KMS-11 (cell line): ENCODE results near the gene ZNF557.

Experiments used
- H2AFZ ChIP-seq: fragments of 200-600 bp; sonication (generic); 2 replicates; pipeline ENCODE4 v1.6.1; 2016; ENCODE audit warnings: antibody characterized with exemption, mixed run types, low read depth
- H3K27ac ChIP-seq: fragments of 200-600 bp; sonication (generic); 2 replicates; pipeline ENCODE4 v1.6.1; 2016; ENCODE audit warnings: mild to moderate bottlenecking, mixed run types
- H3K27me3 ChIP-seq: fragments of 200-600 bp; sonication (generic); 2 replicates; pipeline ENCODE4 v1.6.1; 2017; ENCODE audit warnings: mild to moderate bottlenecking, low read depth, mixed run types, moderate library complexity; ENCODE audit not compliant: insufficient read depth
- H3K36me3 ChIP-seq: fragments of 200-600 bp; sonication (generic); 2 replicates; pipeline ENCODE4 v1.6.1; 2017; ENCODE audit warnings: mild to moderate bottlenecking, mixed run types; ENCODE audit not compliant: insufficient read depth
- H3K4me1 ChIP-seq: fragments of 200-600 bp; sonication (generic); 2 replicates; pipeline ENCODE4 v1.6.1; 2016; ENCODE audit warnings: mild to moderate bottlenecking, low read depth, mixed run types; ENCODE audit not compliant: poor library complexity, severe bottlenecking
- H3K4me2 ChIP-seq: fragments of 200-600 bp; sonication (generic); 2 replicates; pipeline ENCODE4 v1.7.0; 2016; ENCODE audit warnings: mild to moderate bottlenecking, mixed run types
- H3K4me3 ChIP-seq: fragments of 200-600 bp; sonication (generic); IDR thresholded peaks from 2 replicates; pipeline ENCODE4 v1.6.1; 2017; ENCODE audit warnings: low read depth, low read length, mixed read lengths; ENCODE audit not compliant: insufficient read depth
- H3K79me2 ChIP-seq: fragments of 200-600 bp; sonication (generic); 2 replicates; pipeline ENCODE4 v1.6.1; 2016; ENCODE audit warnings: low read depth, mixed run types; ENCODE audit not compliant: insufficient read depth
- H3K9ac ChIP-seq: fragments of 200-600 bp; sonication (generic); 2 replicates; pipeline ENCODE4 v1.6.1; 2016; ENCODE audit warnings: mild to moderate bottlenecking, mixed run types
- H4K20me1 ChIP-seq: fragments of 200-600 bp; sonication (generic); 2 replicates; pipeline ENCODE4 v1.6.1; 2016; ENCODE audit warnings: mild to moderate bottlenecking, mixed run types; ENCODE audit not compliant: insufficient read depth
- TF ChIP-seq, protein P1 (sequence below): fragments of 200-600 bp; sonication (generic); conservative IDR thresholded peaks from 2 replicates; pipeline ENCODE4 v1.6.1; 2017; ENCODE audit warnings: low read depth, mild to moderate bottlenecking, antibody characterized with exemption, low read length, moderate library complexity, mixed read lengths

The ZNF557 gene

DNA sequence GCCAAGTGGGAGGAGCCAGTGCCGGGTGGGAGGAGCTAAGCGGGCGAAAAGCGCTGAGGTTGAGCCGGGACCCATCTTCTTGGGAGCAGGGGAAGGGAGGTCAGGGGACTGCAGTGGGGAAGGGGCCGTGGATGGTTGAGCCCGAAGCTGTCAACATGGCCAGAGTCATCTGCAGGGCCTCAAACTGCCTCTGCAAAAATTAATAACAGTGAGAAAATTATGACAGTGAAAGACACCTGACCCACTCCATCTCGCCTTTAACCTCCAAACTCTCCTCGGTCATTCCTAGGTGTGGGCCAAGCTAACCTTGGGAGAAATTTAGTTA, 30.1 kb downstream of the ZNF557 start:
- TF ChIP-seq, protein P1, sequence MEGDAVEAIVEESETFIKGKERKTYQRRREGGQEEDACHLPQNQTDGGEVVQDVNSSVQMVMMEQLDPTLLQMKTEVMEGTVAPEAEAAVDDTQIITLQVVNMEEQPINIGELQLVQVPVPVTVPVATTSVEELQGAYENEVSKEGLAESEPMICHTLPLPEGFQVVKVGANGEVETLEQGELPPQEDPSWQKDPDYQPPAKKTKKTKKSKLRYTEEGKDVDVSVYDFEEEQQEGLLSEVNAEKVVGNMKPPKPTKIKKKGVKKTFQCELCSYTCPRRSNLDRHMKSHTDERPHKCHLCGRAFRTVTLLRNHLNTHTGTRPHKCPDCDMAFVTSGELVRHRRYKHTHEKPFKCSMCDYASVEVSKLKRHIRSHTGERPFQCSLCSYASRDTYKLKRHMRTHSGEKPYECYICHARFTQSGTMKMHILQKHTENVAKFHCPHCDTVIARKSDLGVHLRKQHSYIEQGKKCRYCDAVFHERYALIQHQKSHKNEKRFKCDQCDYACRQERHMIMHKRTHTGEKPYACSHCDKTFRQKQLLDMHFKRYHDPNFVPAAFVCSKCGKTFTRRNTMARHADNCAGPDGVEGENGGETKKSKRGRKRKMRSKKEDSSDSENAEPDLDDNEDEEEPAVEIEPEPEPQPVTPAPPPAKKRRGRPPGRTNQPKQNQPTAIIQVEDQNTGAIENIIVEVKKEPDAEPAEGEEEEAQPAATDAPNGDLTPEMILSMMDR: no peak
- H3K4me2 ChIP-seq: peak overlapping the region; percentile 92
- H3K27ac ChIP-seq: peak overlapping the region; percentile 73; the same call in 1 of the 2 replicates
- no peaks in the 10 kb centered on the region for H3K27me3 ChIP-seq
- no peaks in the 10 kb centered on the region for H4K20me1 ChIP-seq
- no peaks in the 10 kb centered on the region for H3K36me3 ChIP-seq
- peak overlapping the region; percentile 80; the same call in 1 of the 2 replicates for H2AFZ ChIP-seq
- peaks cover 24% of the 10 kb centered on the region for H3K4me1 ChIP-seq
- H3K79me2 ChIP-seq: no peaks in the 10 kb centered on the region
- peak overlapping the region; percentile 69; the same call in 1 of the 2 replicates for H3K9ac ChIP-seq
- H3K4me3 ChIP-seq: no peak overlapping the region

DNA sequence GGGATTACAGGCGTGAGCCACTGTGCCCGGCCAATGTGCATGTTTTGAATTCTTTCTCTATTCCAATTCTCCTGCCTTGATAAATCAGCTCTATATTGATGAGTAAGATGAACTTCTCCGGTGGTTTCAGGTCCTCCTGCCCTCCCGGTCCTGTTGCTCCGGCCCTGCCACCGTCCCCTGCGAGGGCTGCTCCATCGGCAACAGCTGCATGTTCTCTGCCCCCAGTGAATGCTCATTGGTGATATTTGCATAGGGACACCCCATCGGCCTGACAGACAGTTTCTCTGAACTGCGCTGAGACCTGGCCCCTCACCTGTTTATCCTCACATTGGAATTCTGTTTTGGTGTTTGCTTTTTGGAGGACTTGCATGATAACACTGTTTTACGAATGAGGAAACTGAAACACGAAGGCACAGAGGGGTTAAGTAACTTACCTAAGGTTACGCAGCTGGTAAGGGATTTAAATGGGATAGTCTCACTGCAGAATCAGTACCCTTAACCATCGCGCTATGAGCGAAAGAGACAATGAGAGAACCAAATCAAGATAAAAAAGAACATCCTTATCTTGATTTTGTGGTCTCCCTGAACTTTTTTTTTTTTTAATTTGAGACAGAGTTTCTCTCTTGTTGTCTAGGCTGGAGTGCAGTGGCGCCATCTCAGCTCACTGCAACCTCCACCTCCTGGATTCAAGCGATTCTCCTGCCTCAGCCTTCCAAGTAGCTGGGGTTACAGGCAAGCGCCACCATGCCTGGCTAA, 32.2 kb downstream of the ZNF557 start:
- no peak overlapping the region for H3K9ac ChIP-seq
- H3K4me2 ChIP-seq: peak overlapping the region; percentile 31; the same call in 1 of the 2 replicates
- no peaks in the 10 kb centered on the region for H3K27me3 ChIP-seq
- H3K4me3 ChIP-seq: no peak overlapping the region
- H3K4me1 ChIP-seq: peaks cover 33% of the 10 kb centered on the region
- H4K20me1 ChIP-seq: no peaks in the 10 kb centered on the region
- H2AFZ ChIP-seq: 0 out of 2 replicates have a peak overlapping the region, but pooled peaks have one; percentile 8
- TF ChIP-seq, protein P1: no peak
- no peaks in the 10 kb centered on the region for H3K79me2 ChIP-seq
- H3K36me3 ChIP-seq: no peaks in the 10 kb centered on the region
- no peak overlapping the region for H3K27ac ChIP-seq

DNA sequence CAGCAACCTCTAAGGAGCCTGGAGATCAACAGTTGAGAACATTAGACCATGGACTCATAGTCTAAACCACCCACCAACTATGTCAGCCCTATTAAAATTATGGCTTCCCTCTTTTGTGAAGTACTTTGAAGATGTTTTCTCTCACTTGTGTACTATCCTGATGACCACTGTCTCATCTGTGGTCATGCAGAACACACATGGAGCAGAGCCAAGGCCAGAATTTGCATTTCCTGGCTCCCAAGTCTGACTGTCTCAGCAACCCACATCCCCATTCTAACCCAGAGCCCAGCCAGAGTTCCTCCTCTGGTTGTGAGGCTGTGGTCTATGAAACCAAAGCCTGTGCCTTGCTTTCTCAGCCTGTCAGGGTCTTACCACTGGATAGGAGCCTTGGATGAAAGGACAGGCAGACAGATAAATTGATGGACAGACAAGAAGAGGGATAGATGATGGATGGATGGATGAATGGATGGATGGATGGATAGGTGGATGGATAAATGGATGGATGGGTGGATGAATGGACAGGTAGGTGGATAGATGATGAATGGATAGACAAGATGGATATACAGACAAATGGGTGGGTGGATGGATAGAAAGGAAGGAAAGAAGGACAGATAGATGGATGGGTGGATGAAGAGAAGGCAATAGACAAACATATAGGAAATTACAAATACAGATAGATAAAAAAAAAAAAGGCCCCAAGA, 35.4 kb downstream of the ZNF557 start:
- H2AFZ ChIP-seq: no peak overlapping the region
- H3K79me2 ChIP-seq: no peaks in the 10 kb centered on the region
- no peaks in the 10 kb centered on the region for H3K27me3 ChIP-seq
- H3K4me3 ChIP-seq: no peak overlapping the region
- H3K27ac ChIP-seq: no peak overlapping the region
- H3K4me1 ChIP-seq: peaks cover 30% of the 10 kb centered on the region
- TF ChIP-seq, protein P1: no peak
- no peaks in the 10 kb centered on the region for H3K36me3 ChIP-seq
- no peak overlapping the region for H3K9ac ChIP-seq
- no peaks in the 10 kb centered on the region for H4K20me1 ChIP-seq
- H3K4me2 ChIP-seq: no peak overlapping the region; the same call in 1 of the 2 replicates

- Histone ChIP-seq H3K4me1 (peaks cover 18% of the 10 kb centered on the region), H3K9ac (no peak overlapping the region), H3K4me2 (no peak overlapping the region), H3K79me2 (no peaks in the 10 kb centered on the region), H3K4me3 (no peak overlapping the region), H4K20me1 (no peaks in the 10 kb centered on the region), H3K27ac (no peak overlapping the region), H2AFZ (no peak overlapping the region), H3K27me3 (no peaks in the 10 kb centered on the region), H3K36me3 (no peaks in the 10 kb centered on the region)
- TF ChIP-seq, protein P1: no peak
Measured at GRCh38 chr19:7106711-7107657, 37.5 kb downstream of the ZNF557 start.
